Fibroblast of skin of abdomen (primary cell): ENCODE measurements around the gene SSX5. TPM values are rescaled to one million over a fixed set of nuclear protein-coding genes. Genes with fewer than 3 reads are reported as not detected.
"Not testable (repeated sequence)": the region's sequence is repeated elsewhere in the genome, so short reads cannot be mapped to it uniquely, and the experiment has no call there.

Experiments
- DNase-seq: peaks from one replicate; pipeline ENCODE4 v3.0.0-alpha.2; 2013
- polyA plus RNA-seq, 2 experiments: library from polyadenylated mRNA; unstranded; fragments of 120-200 nt; gene quantifications; one replicate each; pipeline ENCODE4 v1.2.1, GENCODE V29; 2013; ENCODE audit not compliant: insufficient read length in 2 of 2

SSX5 gene, protein sequence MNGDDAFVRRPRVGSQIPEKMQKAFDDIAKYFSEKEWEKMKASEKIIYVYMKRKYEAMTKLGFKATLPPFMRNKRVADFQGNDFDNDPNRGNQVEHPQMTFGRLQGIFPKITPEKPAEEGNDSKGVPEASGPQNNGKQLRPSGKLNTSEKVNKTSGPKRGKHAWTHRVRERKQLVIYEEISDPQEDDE
- polyA plus RNA-seq (2013, experiment 1 of 2; ENCODE audit: insufficient read length), result not detected
- polyA plus RNA-seq (2013, experiment 2 of 2; ENCODE audit: insufficient read length), result not detected

DNA sequence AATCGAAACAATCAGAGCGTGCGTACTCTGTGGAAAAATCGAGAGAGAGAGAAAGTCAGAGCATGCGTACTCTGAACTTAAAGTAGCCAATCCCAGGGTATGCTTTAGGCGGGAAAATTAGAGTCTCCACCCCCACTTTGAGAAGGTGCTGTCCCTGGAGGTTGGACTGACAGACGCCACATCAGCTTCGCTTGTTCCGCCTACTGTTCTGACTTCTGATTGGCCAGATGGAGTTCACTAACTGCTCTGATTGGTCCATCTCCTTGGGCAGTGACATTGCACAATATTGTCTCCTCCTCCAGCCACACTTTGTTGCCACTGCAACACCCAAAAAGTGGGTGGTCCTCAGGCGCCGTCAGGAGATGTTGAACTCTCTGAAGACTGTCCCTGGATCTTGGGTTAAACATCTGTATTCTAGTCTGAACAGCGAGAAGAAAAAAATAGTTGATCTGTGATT is at the start of gene SSX5:
TSS of gene SSX5 (minus strand) at position 51 of the 457 bp plus-strand sequence. CDS start 1,437 bp downstream, outside the sequence.
- no peak for DNase-seq

DNA sequence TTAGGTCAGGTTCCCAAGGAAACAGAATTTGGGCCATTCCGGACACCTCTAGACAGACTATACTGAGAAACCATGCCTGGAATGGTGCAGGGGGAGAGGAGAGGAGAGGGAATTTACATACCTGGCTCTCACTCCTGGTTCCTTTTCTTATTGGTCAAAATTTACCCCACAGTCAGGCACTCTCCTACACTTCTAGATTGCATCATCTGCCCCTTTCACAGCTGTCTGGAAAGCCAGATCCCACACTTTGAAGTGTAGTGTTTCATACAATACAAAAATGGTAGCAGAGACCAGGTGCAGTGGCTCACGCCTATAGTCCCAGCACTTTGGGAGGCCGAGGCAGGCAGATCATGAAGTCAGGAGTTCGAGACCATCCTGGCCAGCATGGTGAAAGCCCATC is 27.6 kb upstream of the SSX5 start:
- not testable (repeated sequence) for DNase-seq

DNA sequence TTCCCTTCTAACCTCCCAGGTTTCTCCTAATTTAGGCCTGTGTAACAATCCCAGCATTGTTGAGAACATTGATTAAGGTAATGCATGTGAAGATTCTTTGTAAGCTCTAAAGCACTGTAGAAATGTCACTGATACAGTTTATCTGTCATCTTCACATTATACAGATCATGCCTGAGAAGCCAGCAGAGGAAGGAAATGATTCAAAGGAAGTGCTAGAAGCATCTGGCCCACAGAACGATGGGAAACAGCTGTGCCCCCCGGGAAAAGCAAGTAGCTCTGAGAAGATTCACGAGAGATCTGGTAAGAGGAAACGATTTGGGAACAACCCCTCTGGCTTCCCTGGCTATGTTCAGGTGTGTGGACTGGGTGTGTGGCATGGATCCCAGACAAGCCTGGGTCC is 17.7 kb upstream of the SSX5 start:
- not testable (repeated sequence) for DNase-seq

DNA sequence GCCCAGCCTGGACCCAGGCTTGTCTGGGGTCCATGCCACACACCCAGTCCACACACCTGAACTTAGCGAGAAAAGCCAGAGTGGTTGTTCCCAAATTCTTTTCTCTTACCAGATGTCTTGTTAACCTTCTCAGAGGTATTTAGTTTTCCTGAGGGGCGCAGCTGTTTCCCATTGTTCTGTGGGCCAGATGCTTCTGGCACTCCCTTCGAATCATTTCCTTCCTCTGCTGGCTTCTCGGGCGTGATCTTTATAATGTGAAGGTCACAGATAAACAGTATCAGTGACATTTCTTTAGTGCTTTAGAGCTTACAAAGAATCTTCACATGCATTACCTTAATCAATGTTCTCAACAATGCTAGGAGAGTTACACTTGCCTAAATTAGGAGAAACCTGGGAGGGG is 6.6 kb downstream of the SSX5 start:
- not testable (repeated sequence) for DNase-seq

- DNase-seq, result not testable (repeated sequence)
Measured at GRCh38 chrX:48181882-48182281, 14.7 kb downstream of the SSX5 start.

GRCh38 chrX:48180811-48181210 is 15.8 kb downstream of the SSX5 start:
- no peak for DNase-seq

- DNase-seq, result no peak
Measured at GRCh38 chrX:48179691-48180090, 16.9 kb downstream of the SSX5 start.

- DNase-seq, result not testable (repeated sequence)
Measured at GRCh38 chrX:48166322-48166721, 30.3 kb downstream of the SSX5 start.

DNA sequence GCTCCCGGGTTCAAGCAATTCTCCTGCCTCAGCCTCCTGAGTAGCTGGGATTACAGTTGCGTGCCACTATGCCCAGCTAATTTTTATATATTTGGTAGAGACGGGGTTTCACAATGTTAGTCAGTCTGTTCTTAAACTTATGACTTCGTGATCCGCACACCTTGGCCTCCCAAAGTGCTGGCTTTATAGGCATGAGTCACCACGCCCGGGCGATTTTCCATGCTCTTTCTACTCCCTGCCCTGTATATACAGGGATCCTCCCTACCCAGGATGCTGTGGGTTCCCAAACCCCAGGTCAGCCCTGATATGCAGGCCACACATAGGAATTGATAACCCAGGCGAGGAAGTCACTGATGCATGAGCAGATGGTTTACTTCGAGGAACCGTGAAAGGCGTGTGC is 31.4 kb downstream of the SSX5 start:
- no peak for DNase-seq

GRCh38 chrX:48156014-48156413 is 40.6 kb downstream of the SSX5 start:
- DNase-seq, result no peak

- DNase-seq, result no peak
Measured at GRCh38 chrX:48154796-48155195, 41.8 kb downstream of the SSX5 start.

- no peak for DNase-seq
Measured at GRCh38 chrX:48153769-48154168, 42.8 kb downstream of the SSX5 start.

DNA sequence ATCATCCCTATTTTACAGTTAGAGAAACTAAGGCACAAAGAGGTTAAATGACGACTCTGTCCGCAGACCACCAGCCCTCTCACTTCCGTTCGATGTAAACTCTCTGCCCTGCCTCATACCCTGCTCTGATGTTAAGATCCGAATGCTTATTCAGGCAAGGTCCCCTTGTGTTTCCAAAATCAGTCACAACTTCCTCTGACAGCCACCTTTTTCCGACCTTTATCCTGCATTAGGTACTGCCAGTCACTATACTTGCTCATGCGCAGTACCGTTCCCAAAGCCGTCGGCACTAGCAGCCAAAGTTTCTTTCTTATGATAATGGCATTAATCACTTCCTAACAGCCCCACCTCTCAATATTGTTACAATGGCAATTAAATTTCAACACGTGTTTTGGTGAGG is 53.9 kb downstream of the SSX5 start:
- DNase-seq, result not testable (repeated sequence)

- DNase-seq, result not testable (repeated sequence)
Measured at GRCh38 chrX:48141810-48142508, 54.6 kb downstream of the SSX5 start.

DNA sequence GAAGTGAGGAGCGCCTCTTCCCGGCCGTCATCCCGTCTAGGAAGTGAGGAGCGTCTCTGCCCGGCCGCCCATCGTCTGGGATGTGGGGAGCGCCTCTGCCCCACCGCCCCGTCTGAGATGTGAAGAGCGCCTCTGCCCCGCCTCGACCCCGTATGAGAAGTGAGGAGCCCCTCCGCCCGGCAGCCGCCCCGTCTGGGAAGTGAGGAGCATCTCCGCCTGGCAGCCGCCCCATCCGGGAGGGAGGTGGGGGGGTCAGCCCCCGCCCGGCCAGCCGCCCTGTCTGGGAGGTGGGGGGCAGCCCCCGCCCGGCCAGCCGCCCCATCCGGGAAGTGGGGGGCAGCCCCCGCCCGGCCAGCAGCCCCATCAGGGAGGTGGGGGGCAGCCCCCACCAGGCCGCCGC is 57.5 kb downstream of the SSX5 start:
- DNase-seq, result not testable (repeated sequence)
